Right lobe of liver (tissue), 6 donors: ENCODE results near the gene RUFY4. TPM values are rescaled to one million over a fixed set of nuclear protein-coding genes. Genes with fewer than 3 reads are reported as not detected.

Experiments used
- ATAC-seq, 4 donors: fragments of 200-7000 bp; cut with Tn5 transposase; one replicate each; pipeline ENCODE4 v1.9.1; 2020; ENCODE audit warnings: mild to moderate bottlenecking in 4 of 4, moderate library complexity in 4 of 4
- DNase-seq, 3 donors: peaks; one replicate each; pipeline ENCODE4 v3.0.0-alpha.2; 2020
- H3K27ac ChIP-seq, 3 donors: fragments of 200-600 bp; one replicate each; pipeline ENCODE4 v1.8.0; 2022
- H3K27me3 ChIP-seq, 2 donors: fragments of 200-600 bp; one replicate each; pipeline ENCODE4 v1.8.0; 2022
- H3K36me3 ChIP-seq, 4 donors: fragments of 200-600 bp; sonication (generic) in 1 of 4; one replicate each; pipeline versions ENCODE4 v1.5.1 to v1.8.0; 2017 to 2022; ENCODE audit warnings: control low read depth in 1 of 4
- H3K4me1 ChIP-seq, 4 donors: fragments of 200-600 bp; sonication (generic) in 1 of 4; one replicate each; pipeline versions ENCODE4 v1.5.1 to v1.8.0; 2017 to 2022; ENCODE audit warnings: control low read depth in 1 of 4
- H3K4me3 ChIP-seq, 3 donors: fragments of 200-600 bp; one replicate each; pipeline ENCODE4 v1.8.0; 2022
- H3K9me3 ChIP-seq, 4 donors: fragments of 200-600 bp; sonication (generic) in 1 of 4; one replicate each; pipeline versions ENCODE4 v1.5.1 to v1.8.0; 2017 to 2022; ENCODE audit warnings: control low read depth in 1 of 4
- POLR2A ChIP-seq: fragments of 450-650 bp; IDR thresholded peaks from one replicate; pipeline ENCODE4 v1.6.1; 2017; ENCODE audit warnings: antibody characterized with exemption, mild to moderate bottlenecking
- WGBS: methylation state at CpG from one replicate; pipeline ENCODE4 v1.1.6; 2018; ENCODE audit warnings: low coverage, low lambda C conversion rate; ENCODE audit not compliant: insufficient coverage; ENCODE audit errors: missing lambda C conversion rate; 5-methylcytosine and 5-hydroxymethylcytosine counted together
- intact Hi-C, 2 donors: fragments of 100-400 bp; cut with DNase I; formaldehyde crosslinking; loops; one replicate each; pipeline versions ENCODE4 v1.11.2 to v1.14.1; 2022
- total RNA-seq, 6 experiments: library from RNA; depleted of rRNA in 2 of 6; stranded (reverse); fragments of >200 nt in 2 of 6; fragmentation: NEBNext Ultra II Directional in 3 of 6; extraction: Animal tissue kit (Norgen Biotek cat#: 25700) in 3 of 6; gene quantifications; one replicate each; pipeline versions ENCODE4 v1.1.0 to v1.2.4, GENCODE V29; 2016 to 2023
- TF ChIP-seq, protein P1 (sequence below), 4 donors: fragments of 200-600 bp in 3 of 4; fragments of 450-650 bp in 1 of 4; IDR thresholded peaks; one replicate each; pipeline versions ENCODE4 v1.5.1 to v1.8.0; 2016 to 2022; ENCODE audit warnings: antibody characterized with exemption in 4 of 4, mild to moderate bottlenecking in 2 of 4
- donor health status: DM: no; HTN: yes; CAD: no.
- donor health status: DM: no; HTN: no; CAD: no.
- donor health status: DM: no; HTN: no; CAD: no.
- donor health status: DM: no; HTN: yes; CAD: no.
- donor health status: DM: no; HTN: yes; CAD: no.

Gene RUFY4
- total RNA-seq, 6 experiments from 2014 or later = 0.11 to 0.55 (median 0.23) TPM; not detected in 3

DNA sequence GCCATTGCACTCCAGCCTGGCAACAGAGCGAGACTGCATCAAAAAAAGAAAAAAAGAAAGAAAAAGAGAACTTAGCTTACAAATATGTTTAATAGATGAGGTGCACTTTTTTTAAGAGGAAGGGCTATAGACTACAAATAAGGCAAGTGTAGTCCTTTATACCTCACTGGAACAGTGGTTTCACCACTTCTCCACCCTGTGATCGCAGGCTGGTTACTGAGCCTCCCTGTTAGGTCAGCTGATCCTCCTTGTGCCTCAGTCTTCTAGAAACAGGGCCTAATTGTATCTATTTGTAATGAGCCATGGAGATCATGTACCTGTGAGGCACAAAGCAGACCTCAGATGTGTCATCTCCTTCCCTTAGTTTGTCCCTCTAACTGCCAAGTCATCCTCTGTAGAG is 61.3 kb downstream of the RUFY4 start:
- Histone ChIP-seq H3K9me3 (no peaks in the 10 kb centered on the region), H3K27me3 (no peaks in the 10 kb centered on the region), H3K36me3 (no peaks in the 10 kb centered on the region), H3K4me3 (no peak overlapping the region), H3K27ac (no peak overlapping the region), H3K4me1 (no peaks in the 10 kb centered on the region)
- DNase-seq (no peak), ATAC-seq (peak in 1 of 4 donors; percentile 33)
- TF ChIP-seq, protein P1, sequence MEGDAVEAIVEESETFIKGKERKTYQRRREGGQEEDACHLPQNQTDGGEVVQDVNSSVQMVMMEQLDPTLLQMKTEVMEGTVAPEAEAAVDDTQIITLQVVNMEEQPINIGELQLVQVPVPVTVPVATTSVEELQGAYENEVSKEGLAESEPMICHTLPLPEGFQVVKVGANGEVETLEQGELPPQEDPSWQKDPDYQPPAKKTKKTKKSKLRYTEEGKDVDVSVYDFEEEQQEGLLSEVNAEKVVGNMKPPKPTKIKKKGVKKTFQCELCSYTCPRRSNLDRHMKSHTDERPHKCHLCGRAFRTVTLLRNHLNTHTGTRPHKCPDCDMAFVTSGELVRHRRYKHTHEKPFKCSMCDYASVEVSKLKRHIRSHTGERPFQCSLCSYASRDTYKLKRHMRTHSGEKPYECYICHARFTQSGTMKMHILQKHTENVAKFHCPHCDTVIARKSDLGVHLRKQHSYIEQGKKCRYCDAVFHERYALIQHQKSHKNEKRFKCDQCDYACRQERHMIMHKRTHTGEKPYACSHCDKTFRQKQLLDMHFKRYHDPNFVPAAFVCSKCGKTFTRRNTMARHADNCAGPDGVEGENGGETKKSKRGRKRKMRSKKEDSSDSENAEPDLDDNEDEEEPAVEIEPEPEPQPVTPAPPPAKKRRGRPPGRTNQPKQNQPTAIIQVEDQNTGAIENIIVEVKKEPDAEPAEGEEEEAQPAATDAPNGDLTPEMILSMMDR (IDR thresholded peaks at IDR 0.05) = no peak
- TF ChIP-seq POLR2A = no peak
- WGBS = no CpG with 5 or more reads among the region's 2 CpGs
- intact Hi-C loops = no loop called here

DNA sequence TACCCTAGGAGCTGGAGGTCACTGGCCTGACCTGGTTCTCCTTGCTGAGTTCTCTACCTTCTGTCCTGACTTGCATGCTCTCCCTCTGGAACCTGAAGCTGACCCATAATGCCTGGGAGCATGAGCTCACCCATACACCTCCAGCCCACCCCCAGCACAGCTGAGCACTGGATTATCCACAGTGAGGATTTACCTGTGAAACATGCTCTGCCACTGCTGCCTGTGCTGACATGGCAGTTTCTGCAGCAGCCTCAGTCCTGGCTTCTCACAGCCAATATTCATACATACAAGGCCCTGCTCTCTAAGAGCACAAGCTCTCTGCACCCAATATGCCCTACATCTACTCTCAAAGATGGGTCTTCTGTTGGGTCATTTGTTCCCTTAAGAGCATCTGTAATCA is 61.8 kb downstream of the RUFY4 start:
- H3K27me3 ChIP-seq = no peaks in the 10 kb centered on the region
- peak in 1 of 4 donors; percentile 12 for ATAC-seq
- no peaks in the 10 kb centered on the region for H3K36me3 ChIP-seq
- H3K27ac ChIP-seq = no peak overlapping the region
- no peaks in the 10 kb centered on the region for H3K9me3 ChIP-seq
- H3K4me1 ChIP-seq = no peaks in the 10 kb centered on the region
- no peak overlapping the region for H3K4me3 ChIP-seq
- TF ChIP-seq POLR2A = no peak
- TF ChIP-seq, protein P1 (IDR thresholded peaks at IDR 0.05) = no peak
- intact Hi-C loops = no loop called here
- DNase-seq = no peak

DNA sequence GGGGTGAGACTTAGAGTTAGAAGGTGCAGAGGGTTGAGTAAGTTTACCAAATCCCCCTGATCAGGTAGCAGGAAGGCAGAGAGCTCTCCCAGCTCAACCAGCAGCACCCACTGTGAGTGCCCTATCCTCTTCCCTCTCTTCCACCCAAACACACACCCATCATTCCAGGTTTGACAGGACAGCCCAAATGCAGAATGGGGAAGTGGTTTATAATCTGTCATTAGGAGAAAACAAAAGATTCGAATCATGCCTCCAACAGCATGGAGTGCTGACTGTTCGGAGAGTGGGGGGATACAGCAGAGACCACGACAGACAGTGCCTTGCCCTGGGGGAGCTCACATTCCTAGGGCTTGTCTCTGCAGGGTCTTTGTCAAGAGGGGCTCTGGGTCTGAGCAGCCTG is 68.5 kb downstream of the RUFY4 start:
- Histone ChIP-seq H3K4me3 (no peak overlapping the region), H3K27me3 (no peaks in the 10 kb centered on the region), H3K27ac (no peak overlapping the region), H3K36me3 (no peaks in the 10 kb centered on the region), H3K4me1 (no peaks in the 10 kb centered on the region), H3K9me3 (no peaks in the 10 kb centered on the region)
- 31% methylated on average over 2 of the region's 3 CpGs for WGBS
- ATAC-seq (peak in 1 of 4 donors; percentile 26), DNase-seq (no peak)
- intact Hi-C loops = no loop called here
- TF ChIP-seq POLR2A = no peak
- TF ChIP-seq, protein P1 (IDR thresholded peaks at IDR 0.05) = no peak

DNA sequence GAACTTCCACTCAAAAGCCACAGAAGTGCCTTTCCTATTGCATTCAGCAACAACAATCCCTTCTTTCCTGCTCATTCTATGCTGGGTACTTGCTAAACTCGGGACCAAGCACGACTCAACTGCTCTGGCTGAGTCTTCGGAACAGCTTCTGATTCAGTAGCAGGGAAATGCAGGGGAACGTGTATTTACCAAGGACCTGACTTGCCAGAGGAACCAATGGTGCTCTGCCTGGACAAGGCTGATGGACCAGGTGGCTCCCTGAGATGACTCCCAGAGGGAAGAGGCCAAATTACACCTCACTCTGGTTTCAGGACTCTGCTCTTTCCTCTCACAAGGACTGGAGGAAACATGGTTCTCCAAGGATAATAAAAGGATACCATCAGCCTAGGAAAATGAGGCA is 69.0 kb downstream of the RUFY4 start:
- H3K4me1 ChIP-seq = no peaks in the 10 kb centered on the region
- intact Hi-C loops = no loop called here
- H3K4me3 ChIP-seq = no peak overlapping the region
- no peaks in the 10 kb centered on the region for H3K36me3 ChIP-seq
- 37% methylated on average over 3 of the region's 4 CpGs for WGBS
- H3K27ac ChIP-seq = no peak overlapping the region
- DNase-seq = no peak
- no peak for TF ChIP-seq POLR2A
- TF ChIP-seq, protein P1 (IDR thresholded peaks at IDR 0.05) = no peak
- no peaks in the 10 kb centered on the region for H3K27me3 ChIP-seq
- H3K9me3 ChIP-seq = no peaks in the 10 kb centered on the region
- ATAC-seq = no peak

Other genes with a start within 250 kb of the RUFY4 start
- 100 to 1,000 TPM in 3 of 6 experiments, 10 to 100 TPM in 3; 68.4 to 209 (median 99.2) TPM for gene TNS1, start 66.3 kb upstream of the RUFY4 start, total RNA-seq
- gene CXCR2, start 56.8 kb downstream of the RUFY4 start, total RNA-seq = 1 to 10 TPM in 4 of 6 experiments, under 1 TPM in 2; 0.81 to 2.6 (median 1.2) TPM
- 1 to 10 TPM in 2 of 6 experiments, under 1 TPM in 4; 0.40 to 1.6 (median 0.74) TPM for gene CXCR1, start 97.7 kb downstream of the RUFY4 start, total RNA-seq
- gene ARPC2, start 147.9 kb downstream of the RUFY4 start, total RNA-seq = 100 to 1,000 TPM in 1 of 6 experiments, 10 to 100 TPM in 5; 54.9 to 110 (median 78.1) TPM
- 1 to 10 TPM in 2 of 6 experiments, under 1 TPM in 4; 0.56 to 3.2 (median 0.94) TPM for gene GPBAR1, start 191.8 kb downstream of the RUFY4 start, total RNA-seq
- gene AAMP, start 200.9 kb downstream of the RUFY4 start, total RNA-seq = 10 to 100 TPM; 40.0 to 99.5 (median 45.2) TPM
- 100 to 1,000 TPM in 4 of 6 experiments, 10 to 100 TPM in 2; 78.5 to 137 (median 115) TPM for gene PNKD, start 201.3 kb downstream of the RUFY4 start, total RNA-seq
- 100 to 1,000 TPM; 101 to 160 (median 126) TPM for gene TMBIM1, start 223.2 kb downstream of the RUFY4 start, total RNA-seq